Anterior cingulate cortex (tissue), 58 donors: ENCODE results near the gene SARM1.

Source experiments
- DNase-seq, 58 donors: peaks; one replicate each; lab custom pipeline; 2025; lab: John Stamatoyannopoulos, UW

The SARM1 gene

GRCh38 chr17:28371245-28372202 is at the start of gene SARM1:
SARM1 (plus strand) TSS chr17:28371694; CDS start chr17:28372033, 339 bp downstream.
- peak in 54 of 58 donors; percentile 32 to 86 (median 72) for DNase-seq

- no peak for DNase-seq
Measured at GRCh38 chr17:28324267-28324745, 47.2 kb upstream of the SARM1 start.

- DNase-seq: no peak
Measured at GRCh38 chr17:28324781-28325180, 46.7 kb upstream of the SARM1 start.

GRCh38 chr17:28325211-28325610 is 46.3 kb upstream of the SARM1 start:
- no peak for DNase-seq

GRCh38 chr17:28326114-28326513 is 45.4 kb upstream of the SARM1 start:
- no peak for DNase-seq

- DNase-seq: no peak
Measured at GRCh38 chr17:28327031-28327607, 44.4 kb upstream of the SARM1 start.

GRCh38 chr17:28327709-28328108 is 43.8 kb upstream of the SARM1 start:
- DNase-seq: no peak

- no peak for DNase-seq
Measured at GRCh38 chr17:28328325-28328724, 43.2 kb upstream of the SARM1 start.

- DNase-seq: no peak
Measured at GRCh38 chr17:28330671-28331070, 40.8 kb upstream of the SARM1 start.

GRCh38 chr17:28331891-28332420 is 39.5 kb upstream of the SARM1 start:
- DNase-seq: no peak

GRCh38 chr17:28333083-28333746 is 38.3 kb upstream of the SARM1 start:
- no peak for DNase-seq

- DNase-seq: no peak
Measured at GRCh38 chr17:28334171-28334570, 37.3 kb upstream of the SARM1 start.

- DNase-seq: no peak
Measured at GRCh38 chr17:28334666-28335200, 36.8 kb upstream of the SARM1 start.

- peak; percentile 91 to 100 (median 99) for DNase-seq
Measured at GRCh38 chr17:28335201-28335958, 36.1 kb upstream of the SARM1 start, which contains the start of the genes IFT20 and TNFAIP1. IFT20 (minus strand) TSS chr17:28335472; CDS start chr17:28331985, 3,487 bp downstream. TNFAIP1 (plus strand) TSS chr17:28335761; CDS start chr17:28339522, 3,761 bp downstream.

- peak in 31 of 58 donors; percentile 12 to 70 (median 39) for DNase-seq
Measured at GRCh38 chr17:28335959-28336871, 35.3 kb upstream of the SARM1 start.

GRCh38 chr17:28338056-28338768 is 33.3 kb upstream of the SARM1 start:
- peak in 12 of 58 donors; percentile 6 to 57 (median 33) for DNase-seq

GRCh38 chr17:28338769-28339212 is 32.7 kb upstream of the SARM1 start:
- DNase-seq: peak in 6 of 58 donors; percentile 15 to 49 (median 29)

GRCh38 chr17:28339431-28339830 is 32.1 kb upstream of the SARM1 start:
- no peak for DNase-seq
